ENCODE measurements around the gene RXRG. TPM values are rescaled to one million over a fixed set of nuclear protein-coding genes. Genes with fewer than 3 reads are reported as not detected.

RXRG gene
- total and polyA plus RNA-seq, 2 of the 8 experiments (the other 6 are each of a cell fraction or from before 2014, with no cell fraction given): not detected

DNA sequence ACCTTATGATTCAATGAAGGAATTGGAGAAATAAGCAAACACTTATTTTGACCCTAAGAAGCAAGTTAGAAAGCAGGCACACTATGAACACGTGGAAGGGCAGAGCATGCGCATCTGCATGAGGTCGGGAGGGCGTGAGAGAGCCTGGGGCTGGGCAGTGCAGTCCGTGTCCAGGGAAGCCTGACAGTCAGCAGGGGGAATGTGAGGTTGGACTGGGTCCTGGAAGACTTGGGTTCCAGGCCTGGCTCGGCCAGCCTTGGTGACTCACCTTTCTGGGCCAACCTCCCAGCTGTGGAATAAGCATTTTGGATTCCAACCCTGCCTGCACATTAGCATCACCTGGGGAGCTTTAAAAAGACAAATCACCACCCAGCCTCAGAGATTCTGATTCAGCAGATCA, 61.9 kb downstream of the RXRG start:
- H3K36me3 ChIP-seq (ENCODE audit: control insufficient read depth in 2 of 4, insufficient read depth in 4 of 4, low read length in 3 of 4): no peaks in the 10 kb centered on the region
- no peak overlapping the region for H3K4me2 ChIP-seq (ENCODE audit: insufficient read depth in 1 of 2, low read depth in 2 of 2, low read length in 2 of 2)
- H2BK12ac ChIP-seq (ENCODE audit: low read depth, low read length): no peak overlapping the region
- no peaks in the 10 kb centered on the region for H3K79me2 ChIP-seq (ENCODE audit: control insufficient read depth in 1 of 2, insufficient read depth in 2 of 2, low read length in 2 of 2)
- no peak overlapping the region for H2BK15ac ChIP-seq (ENCODE audit: low read length)
- H3K23ac ChIP-seq (ENCODE audit: insufficient read length): no peak overlapping the region
- H3K4me3 ChIP-seq (ENCODE audit: extremely low read depth in 1 of 4, insufficient read depth in 2 of 4, low read depth in 3 of 4, low read length in 4 of 4): no peak overlapping the region
- FAIRE-seq: no peak
- no peak for TF ChIP-seq TCF12 (IDR thresholded peaks at IDR 0.05; ENCODE audit: low read depth, low read length)
- no peak for TF ChIP-seq NRF1 (IDR thresholded peaks at IDR 0.05; ENCODE audit: low read depth, low read length)
- no peak overlapping the region for H3K9ac ChIP-seq (replicated peaks in 1 of 4; ENCODE audit: extremely low read depth in 1 of 4, low read depth in 3 of 4, low read length in 3 of 4)
- CTCF ChIA-PET (ENCODE audit: partially characterized antibody): interaction anchor here (1.3 to 4.9 kb wide), 5 partner anchors 10 to 211 kb away, joined by 4 to 41 read pairs (median 5); no protein-coding TSS in a partner anchor
- H2BK120ac ChIP-seq (replicated peaks; ENCODE audit: low read depth, low read length): no peak overlapping the region
- no peak overlapping the region for H3K4ac ChIP-seq (replicated peaks; ENCODE audit: insufficient read length, low read depth, low read length)
- no peak overlapping the region for H4K5ac ChIP-seq (ENCODE audit: insufficient read length, low read depth, low read length)
- no peak overlapping the region for H2AK5ac ChIP-seq (ENCODE audit: low read depth, low read length)
- H3K14ac ChIP-seq (ENCODE audit: insufficient read length): no peak overlapping the region
- no peak overlapping the region for H2BK5ac ChIP-seq (ENCODE audit: low read depth, low read length)
- WGBS, 2 experiments (ENCODE audit: extremely low coverage in 1 of 2, insufficient coverage in 1 of 2, insufficient read length in 1 of 2, insufficient replicate concordance in 2 of 2, low coverage in 1 of 2, low lambda C conversion rate in 2 of 2, missing lambda C conversion rate in 1 of 2): 76% methylated on average over 6 of the region's 6 CpGs; no CpG with 5 or more reads in 1 of the 2 experiments
- H4K20me1 ChIP-seq (replicated peaks in 1 of 2; ENCODE audit: control insufficient read depth in 1 of 2, insufficient read depth in 2 of 2, low read length in 2 of 2): no peaks in the 10 kb centered on the region
- no peak overlapping the region for H4K91ac ChIP-seq (replicated peaks; ENCODE audit: insufficient read length, low read length)
- no peaks in the 10 kb centered on the region for H3K23me2 ChIP-seq (ENCODE audit: low read depth, low read length)
- no peak overlapping the region for H3K18ac ChIP-seq (ENCODE audit: extremely low read depth, low read length)
- H3K4me1 ChIP-seq (replicated peaks in 1 of 4; ENCODE audit: control insufficient read depth in 3 of 4, insufficient read depth in 4 of 4, low read length in 3 of 4): peaks cover 0 to 2% (median under 1%) of the 10 kb centered on the region in 4 experiments; a peak in 2 of 7 replicates
- POLR2A ChIA-PET (ENCODE audit: partially characterized antibody): interaction anchor here (0.8 kb wide), 1 partner anchor 142 kb away, joined by 3 read pairs; no protein-coding TSS in a partner anchor
- H3K27me3 ChIP-seq (replicated peaks in 1 of 4; ENCODE audit: control insufficient read depth in 3 of 4, extremely low read depth in 1 of 4, insufficient read depth in 3 of 4, low read length in 3 of 4): no peaks in the 10 kb centered on the region
- H3K56ac ChIP-seq (replicated peaks; ENCODE audit: insufficient read length, low read depth, low read length): no peak overlapping the region
- H3K79me1 ChIP-seq (ENCODE audit: low read depth, low read length): no peaks in the 10 kb centered on the region
- H2AFZ ChIP-seq (ENCODE audit: low read length): no peak overlapping the region
- no peaks in the 10 kb centered on the region for H3K9me3 ChIP-seq (ENCODE audit: insufficient read depth in 2 of 2, low read depth in 1 of 2, low read length in 1 of 2)
- H2BK20ac ChIP-seq (ENCODE audit: low read length): no peak overlapping the region
- DNase-seq (ENCODE audit: low read depth in 1 of 2, low spot score in 2 of 2): no peak
- no peak overlapping the region for H4K8ac ChIP-seq (ENCODE audit: extremely low read depth, insufficient read depth, low read length)
- H3K27ac ChIP-seq (ENCODE audit: low read depth, low read length): no peak overlapping the region
